Peyer's patch (tissue), 4 donors: ENCODE data around the gene LBX2. TPM values are rescaled to one million over a fixed set of nuclear protein-coding genes. Genes with fewer than 3 reads are reported as not detected.
A peak's percentile ranks its signal among the peaks of the same experiment; 100 is the strongest.

Experiments used
- DNase-seq, 3 donors: peaks; one replicate each; pipeline ENCODE4 v3.0.0-alpha.2; 2017 to 2019
- H3K27ac ChIP-seq, 4 donors: fragments of 200-600 bp; sonication (generic); one replicate each; pipeline ENCODE4 v1.5.1; 2016 to 2019
- H3K27me3 ChIP-seq, 2 donors: fragments of 200-600 bp; sonication (generic); one replicate each; pipeline ENCODE4 v1.5.1; 2019
- H3K36me3 ChIP-seq, 3 donors: fragments of 200-600 bp; sonication (generic); one replicate each; pipeline ENCODE4 v1.5.1; 2016 to 2019
- H3K4me1 ChIP-seq, 4 donors: fragments of 200-600 bp; sonication (generic); one replicate each; pipeline ENCODE4 v1.5.1; 2016 to 2019
- H3K4me3 ChIP-seq, 4 donors: fragments of 200-600 bp; sonication (generic); 1 replicate in 3 of 4; 2 replicates in 1 of 4; pipeline ENCODE4 v1.5.1; 2016 to 2019; ENCODE audit warnings: mild to moderate bottlenecking in 1 of 4
- H3K9me3 ChIP-seq, 4 donors: fragments of 200-600 bp; sonication (generic); one replicate each; pipeline ENCODE4 v1.5.1; 2016 to 2019; ENCODE audit warnings: mild to moderate bottlenecking in 1 of 4
- CTCF ChIP-seq, 6 experiments: fragments of 450-650 bp in 4 of 6; fragments of 200-600 bp in 2 of 6; sonication (generic) in 1 of 6; IDR thresholded peaks; one replicate each; pipeline ENCODE4 v1.5.1; 2017 to 2019; ENCODE audit warnings: antibody characterized with exemption in 6 of 6, mild to moderate bottlenecking in 3 of 6, moderate library complexity in 1 of 6
- POLR2A ChIP-seq, 2 donors: fragments of 450-650 bp; IDR thresholded peaks; one replicate each; pipeline ENCODE4 v1.5.1; 2017; ENCODE audit warnings: antibody characterized with exemption in 2 of 2, mild to moderate bottlenecking in 2 of 2, moderate library complexity in 2 of 2
- total RNA-seq, 4 donors: library from RNA; depleted of rRNA; stranded (reverse); fragments of >200 nt; gene quantifications; one replicate each; pipeline ENCODE4 v1.1.0, GENCODE V29; 2016

LBX2 gene
- total RNA-seq, 4 donors from 2014 or later = 2.8 to 6.9 (median 6.8) TPM; not detected in 1

- peak within 1 kb of the TSS; percentile 98 to 99 (median 98) for H3K27ac ChIP-seq
- peak; percentile 99 to 100 (median 100) for DNase-seq
- no peaks in the 10 kb centered on the region for H3K27me3 ChIP-seq
- H3K4me3 ChIP-seq = peak within 1 kb of the TSS; percentile 67 to 88 (median 78)
- TF ChIP-seq CTCF (IDR thresholded peaks at IDR 0.05) (no peak), POLR2A (IDR thresholded peaks at IDR 0.05) (peak; percentile 59 to 61)
- peaks cover 0 to 24% (median 0%) of the 10 kb centered on the region in 3 donors for H3K36me3 ChIP-seq
- no peaks in the 10 kb centered on the region for H3K9me3 ChIP-seq
- H3K4me1 ChIP-seq = peaks cover 6 to 44% (median 12%) of the 10 kb centered on the region in 4 donors
These were observed 41.1 kb downstream of the LBX2 start, which contains the start of gene WBP1 for GRCh38 chr2:74458132-74458937. TSS of gene WBP1 (plus strand) at chr2:74458438. CDS start at chr2:74458603, 165 bp downstream.

GRCh38 chr2:74457549-74458131 is 41.8 kb downstream of the LBX2 start:
- DNase-seq = peak; percentile 87 to 93 (median 88)
- H3K36me3 ChIP-seq = peaks cover 0 to 18% (median 0%) of the 10 kb centered on the region in 3 donors
- peaks cover 6 to 38% (median 12%) of the 10 kb centered on the region in 4 donors for H3K4me1 ChIP-seq
- H3K27me3 ChIP-seq = no peaks in the 10 kb centered on the region
- peak overlapping the region; percentile 98 to 99 (median 98) for H3K27ac ChIP-seq
- peak overlapping the region; percentile 67 to 88 (median 76) for H3K4me3 ChIP-seq
- H3K9me3 ChIP-seq = no peaks in the 10 kb centered on the region
- TF ChIP-seq POLR2A (IDR thresholded peaks at IDR 0.05) = peak; percentile 52 to 84
- TF ChIP-seq CTCF (IDR thresholded peaks at IDR 0.05) = peak in 1 of 6 experiments; percentile 11

- TF ChIP-seq CTCF (IDR thresholded peaks at IDR 0.05) = no peak
- no peak for TF ChIP-seq POLR2A (IDR thresholded peaks at IDR 0.05)
- Histone ChIP-seq H3K36me3 (peaks cover 0 to 13% (median 0%) of the 10 kb centered on the region in 3 donors), H3K27ac (peak overlapping the region; percentile 98 to 99 (median 98)), H3K4me1 (peaks cover 6 to 33% (median 12%) of the 10 kb centered on the region in 4 donors), H3K4me3 (peak overlapping the region; percentile 67 to 88 (median 76)), H3K27me3 (no peaks in the 10 kb centered on the region), H3K9me3 (no peaks in the 10 kb centered on the region)
- no peak for DNase-seq
These were observed 42.3 kb downstream of the LBX2 start for GRCh38 chr2:74457129-74457548.

- H3K4me1 ChIP-seq = peaks cover 6 to 31% (median 12%) of the 10 kb centered on the region in 4 donors
- peak within 1 kb of the TSS; percentile 39 to 78 (median 68) for H3K27ac ChIP-seq
- peak; percentile 92 to 98 (median 96) for DNase-seq
- H3K9me3 ChIP-seq = no peaks in the 10 kb centered on the region
- H3K4me3 ChIP-seq = peak within 1 kb of the TSS; percentile 52 to 84 (median 68)
- no peaks in the 10 kb centered on the region for H3K27me3 ChIP-seq
- TF ChIP-seq CTCF (IDR thresholded peaks at IDR 0.05) (peak in 2 of 6 experiments; percentile 4 to 8), POLR2A (IDR thresholded peaks at IDR 0.05) (no peak)
- H3K36me3 ChIP-seq = no peaks in the 10 kb centered on the region
These were observed 44.5 kb downstream of the LBX2 start, which contains the start of gene INO80B for GRCh38 chr2:74454654-74455511. TSS of gene INO80B (plus strand) at chr2:74455087. CDS start at chr2:74455117, 30 bp downstream.
